Lower leg skin (tissue), 3 donors: ENCODE data around the gene SPACA7.

Source experiments
- CTCF ChIP-seq, 3 donors: fragments of 450-650 bp; IDR thresholded peaks; one replicate each; pipeline ENCODE4 v1.5.1; 2016; ENCODE audit warnings: antibody characterized with exemption in 3 of 3, mild to moderate bottlenecking in 3 of 3, moderate library complexity in 2 of 3
- POLR2A ChIP-seq, 2 donors: fragments of 450-650 bp; IDR thresholded peaks; one replicate each; pipeline ENCODE4 v1.6.1; 2016 to 2017; ENCODE audit warnings: antibody characterized with exemption in 2 of 2, mild to moderate bottlenecking in 1 of 2, moderate library complexity in 1 of 2

- TF ChIP-seq CTCF (IDR thresholded peaks at IDR 0.05) (no peak), POLR2A (IDR thresholded peaks at IDR 0.05) (no peak)
Observed at GRCh38 chr13:112443191-112443994, 67.2 kb downstream of the SPACA7 start.
